Upper lobe of right lung (tissue), 1 donor: ENCODE results near the gene TSGA10IP. TPM values are rescaled to one million over a fixed set of nuclear protein-coding genes. Genes with fewer than 3 reads are reported as not detected.

Experiments
- ATAC-seq: fragments of 200-7000 bp; cut with Tn5 transposase; one replicate; pipeline ENCODE4 v1.9.1; 2020; ENCODE audit warnings: mild to moderate bottlenecking, moderate library complexity
- DNase-seq: peaks from one replicate; pipeline ENCODE4 v3.0.0-alpha.2; 2020
- H3K27ac ChIP-seq: fragments of 200-600 bp; one replicate; pipeline ENCODE4 v1.8.0; 2022
- H3K27me3 ChIP-seq: fragments of 200-600 bp; one replicate; pipeline ENCODE4 v1.8.0; 2022; ENCODE audit warnings: mild to moderate bottlenecking
- H3K36me3 ChIP-seq: fragments of 200-600 bp; one replicate; pipeline ENCODE4 v1.8.0; 2022
- H3K4me1 ChIP-seq: fragments of 200-600 bp; one replicate; pipeline ENCODE4 v1.8.0; 2022
- H3K4me3 ChIP-seq: fragments of 200-600 bp; one replicate; pipeline ENCODE4 v1.8.0; 2022; ENCODE audit warnings: mild to moderate bottlenecking
- H3K9me3 ChIP-seq: fragments of 200-600 bp; one replicate; pipeline ENCODE4 v1.8.0; 2022
- CTCF ChIP-seq: fragments of 200-600 bp; IDR thresholded peaks from one replicate; pipeline ENCODE4 v1.8.0; 2022; ENCODE audit warnings: antibody characterized with exemption
- intact Hi-C: fragments of 100-400 bp; cut with DNase I; formaldehyde crosslinking; loops from one replicate; pipeline ENCODE4 v1.11.0; 2022
- total RNA-seq: library from RNA; stranded (reverse); fragmentation: NEBNext Ultra II Directional; extraction: Animal tissue kit (Norgen Biotek cat#: 25700); gene quantifications from one replicate; pipeline ENCODE4 v1.2.1, GENCODE V29; 2021
- donor health status: DM: no; HTN: yes; CAD: no; lungs with severe emphysema.

TSGA10IP gene
- total RNA-seq, 1 donor from 2014 or later, result not detected

- Histone ChIP-seq H3K27ac (no peak overlapping the region), H3K4me1 (peaks cover 29% of the 10 kb centered on the region), H3K36me3 (peaks cover 68% of the 10 kb centered on the region), H3K9me3 (no peaks in the 10 kb centered on the region), H3K4me3 (no peak overlapping the region), H3K27me3 (no peaks in the 10 kb centered on the region)
- ATAC-seq (no peak), DNase-seq (no peak)
- intact Hi-C loops, result no loop called here
- TF ChIP-seq CTCF, result no peak
Measured at GRCh38 chr11:65967329-65967934, 22.2 kb downstream of the TSGA10IP start.

- no peak for DNase-seq
- Histone ChIP-seq H3K9me3 (no peaks in the 10 kb centered on the region), H3K27me3 (no peaks in the 10 kb centered on the region), H3K4me3 (no peak overlapping the region), H3K36me3 (peaks cover 78% of the 10 kb centered on the region), H3K4me1 (peaks cover 14% of the 10 kb centered on the region), H3K27ac (peak overlapping the region; percentile 60)
- TF ChIP-seq CTCF, result peak; percentile 8
- intact Hi-C loops, result no loop called here
- ATAC-seq, result peak; percentile 83
Measured at GRCh38 chr11:65968600-65969482, 23.6 kb downstream of the TSGA10IP start.

- Histone ChIP-seq H3K27me3 (no peaks in the 10 kb centered on the region), H3K9me3 (no peaks in the 10 kb centered on the region), H3K27ac (no peak overlapping the region), H3K4me3 (no peak overlapping the region), H3K4me1 (peaks cover 12% of the 10 kb centered on the region), H3K36me3 (peaks cover 68% of the 10 kb centered on the region)
- intact Hi-C loops, result loop anchor here (10.0 kb wide), 1 partner anchor 47 kb away; no protein-coding TSS in a partner anchor
- TF ChIP-seq CTCF, result no peak
- DNase-seq, result no peak
- no peak for ATAC-seq
Measured at GRCh38 chr11:65972116-65972515, 26.8 kb downstream of the TSGA10IP start.

GRCh38 chr11:65973439-65974110, 28.3 kb downstream of the TSGA10IP start:
- Histone ChIP-seq H3K27me3 (no peaks in the 10 kb centered on the region), H3K27ac (no peak overlapping the region), H3K9me3 (no peaks in the 10 kb centered on the region), H3K36me3 (peaks cover 68% of the 10 kb centered on the region), H3K4me1 (peaks cover 12% of the 10 kb centered on the region), H3K4me3 (no peak overlapping the region)
- intact Hi-C loops, result loop anchor here (10.0 kb wide), 1 partner anchor 49 kb away; no protein-coding TSS in a partner anchor
- no peak for TF ChIP-seq CTCF
- DNase-seq, result no peak
- no peak for ATAC-seq

GRCh38 chr11:65975771-65976170, 30.5 kb downstream of the TSGA10IP start:
- no peak overlapping the region for H3K27ac ChIP-seq
- DNase-seq (no peak), ATAC-seq (no peak)
- no peaks in the 10 kb centered on the region for H3K4me1 ChIP-seq
- H3K27me3 ChIP-seq, result no peaks in the 10 kb centered on the region
- peaks cover 59% of the 10 kb centered on the region for H3K36me3 ChIP-seq
- H3K4me3 ChIP-seq, result no peak overlapping the region
- H3K9me3 ChIP-seq, result no peaks in the 10 kb centered on the region
- intact Hi-C loops, result loop anchor here (10.0 kb wide), 1 partner anchor 51 kb away; no protein-coding TSS in a partner anchor
- TF ChIP-seq CTCF, result no peak
